Measurements from ENCODE around the gene ASIC5.
"Not testable (repeated sequence)": the region's sequence is repeated elsewhere in the genome, so short reads cannot be mapped to it uniquely, and the experiment has no call there.

Gene ASIC5

GRCh38 chr4:155906554-155907247 lies 40.6 kb upstream of the ASIC5 start:
- H3K4me3 ChIP-seq (ENCODE audit: insufficient read length, low read depth), result no peak overlapping the region
- no peak overlapping the region for H3K9ac ChIP-seq (ENCODE audit: insufficient read length, low read depth)
- TF ChIP-seq YY1 (IDR thresholded peaks at IDR 0.05; ENCODE audit: insufficient read depth, insufficient read length) (no peak), SUZ12 (IDR thresholded peaks at IDR 0.05; ENCODE audit: extremely low read depth, insufficient read depth, insufficient read length) (no peak), ZNF274 (IDR thresholded peaks at IDR 0.05; ENCODE audit: low read depth, low read length) (no peak)
- no peaks in the 10 kb centered on the region for H3K27me3 ChIP-seq (ENCODE audit: insufficient read depth, insufficient read length)
- no peaks in the 10 kb centered on the region for H3K9me3 ChIP-seq (ENCODE audit: insufficient read depth, low read length)
- no peaks in the 10 kb centered on the region for H3K4me1 ChIP-seq (ENCODE audit: insufficient read depth, insufficient read length)
- no peak for DNase-seq (ENCODE audit: low read depth, low spot score)
- no peaks in the 10 kb centered on the region for H3K36me3 ChIP-seq (ENCODE audit: insufficient read depth, insufficient read length, low read length)

- no peak overlapping the region for H3K4me3 ChIP-seq (ENCODE audit: insufficient read length, low read depth)
- H3K27me3 ChIP-seq (ENCODE audit: insufficient read depth, insufficient read length), result no peaks in the 10 kb centered on the region
- H3K4me1 ChIP-seq (ENCODE audit: insufficient read depth, insufficient read length), result no peaks in the 10 kb centered on the region
- H3K9ac ChIP-seq (ENCODE audit: insufficient read length, low read depth), result no peak overlapping the region
- H3K9me3 ChIP-seq (ENCODE audit: insufficient read depth, low read length), result no peaks in the 10 kb centered on the region
- H3K36me3 ChIP-seq (ENCODE audit: insufficient read depth, insufficient read length, low read length), result no peaks in the 10 kb centered on the region
- no peak for DNase-seq (ENCODE audit: low read depth, low spot score)
- TF ChIP-seq ZNF274 (IDR thresholded peaks at IDR 0.05; ENCODE audit: low read depth, low read length), result no peak
Observed at GRCh38 chr4:155904331-155904730, 38.3 kb upstream of the ASIC5 start.

GRCh38 chr4:155903453-155903852 lies 37.4 kb upstream of the ASIC5 start, which contains the start of gene TDO2:
Gene TDO2, plus strand, starts transcription at chr4:155903696. Its CDS starts 63 bp downstream, at chr4:155903759.
- Histone ChIP-seq H3K9ac (ENCODE audit: insufficient read length, low read depth) (no peak within 1 kb of the TSS), H3K4me3 (ENCODE audit: insufficient read length, low read depth) (no peak within 1 kb of the TSS), H3K27me3 (ENCODE audit: insufficient read depth, insufficient read length) (no peaks in the 10 kb centered on the region), H3K36me3 (ENCODE audit: insufficient read depth, insufficient read length, low read length) (no peaks in the 10 kb centered on the region), H3K9me3 (ENCODE audit: insufficient read depth, low read length) (no peaks in the 10 kb centered on the region), H3K4me1 (ENCODE audit: insufficient read depth, insufficient read length) (no peaks in the 10 kb centered on the region)
- TF ChIP-seq SUZ12 (IDR thresholded peaks at IDR 0.05; ENCODE audit: extremely low read depth, insufficient read depth, insufficient read length) (no peak), ZNF274 (IDR thresholded peaks at IDR 0.05; ENCODE audit: low read depth, low read length) (no peak), YY1 (IDR thresholded peaks at IDR 0.05; ENCODE audit: insufficient read depth, insufficient read length) (no peak)
- DNase-seq (ENCODE audit: low read depth, low spot score), result no peak

- no peaks in the 10 kb centered on the region for H3K36me3 ChIP-seq (ENCODE audit: insufficient read depth, insufficient read length, low read length)
- no peaks in the 10 kb centered on the region for H3K9me3 ChIP-seq (ENCODE audit: insufficient read depth, low read length)
- DNase-seq (ENCODE audit: low read depth, low spot score), result no peak
- H3K4me1 ChIP-seq (ENCODE audit: insufficient read depth, insufficient read length), result no peaks in the 10 kb centered on the region
- no peaks in the 10 kb centered on the region for H3K27me3 ChIP-seq (ENCODE audit: insufficient read depth, insufficient read length)
- H3K4me3 ChIP-seq (ENCODE audit: insufficient read length, low read depth), result no peak overlapping the region
- H3K9ac ChIP-seq (ENCODE audit: insufficient read length, low read depth), result no peak overlapping the region
- TF ChIP-seq ZNF274 (IDR thresholded peaks at IDR 0.05; ENCODE audit: low read depth, low read length), result no peak
- no peak for TF ChIP-seq YY1 (IDR thresholded peaks at IDR 0.05; ENCODE audit: insufficient read depth, insufficient read length)
- no peak for TF ChIP-seq SUZ12 (IDR thresholded peaks at IDR 0.05; ENCODE audit: extremely low read depth, insufficient read depth, insufficient read length)
Observed at GRCh38 chr4:155901013-155901412, 34.9 kb upstream of the ASIC5 start.

DNA sequence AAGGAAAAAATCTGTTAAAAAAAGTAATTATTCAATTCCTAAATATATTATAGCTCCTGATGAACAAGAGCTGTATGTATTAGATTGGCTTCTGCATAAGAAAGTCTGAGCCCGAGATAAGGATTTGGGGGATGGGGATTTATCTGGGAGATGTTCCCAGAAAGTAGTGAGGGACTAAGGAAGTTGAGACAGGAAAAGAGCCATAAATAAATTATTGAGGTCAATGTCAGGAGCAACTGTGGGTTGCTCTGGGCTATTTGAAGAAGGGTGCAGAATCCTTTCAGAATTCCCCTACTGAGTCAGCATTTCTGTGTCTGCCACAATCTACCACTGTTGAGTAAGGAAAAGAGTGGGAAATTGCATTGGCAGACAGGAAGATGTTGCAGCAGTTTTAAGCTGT lies 34.3 kb upstream of the ASIC5 start:
- TF ChIP-seq SUZ12 (IDR thresholded peaks at IDR 0.05; ENCODE audit: extremely low read depth, insufficient read depth, insufficient read length) (no peak), YY1 (IDR thresholded peaks at IDR 0.05; ENCODE audit: insufficient read depth, insufficient read length) (no peak), ZNF274 (IDR thresholded peaks at IDR 0.05; ENCODE audit: low read depth, low read length) (no peak)

GRCh38 chr4:155899891-155900290 lies 33.8 kb upstream of the ASIC5 start:
- no peak overlapping the region for H3K9ac ChIP-seq (ENCODE audit: insufficient read length, low read depth)
- no peaks in the 10 kb centered on the region for H3K9me3 ChIP-seq (ENCODE audit: insufficient read depth, low read length)
- no peak overlapping the region for H3K4me3 ChIP-seq (ENCODE audit: insufficient read length, low read depth)
- TF ChIP-seq YY1 (IDR thresholded peaks at IDR 0.05; ENCODE audit: insufficient read depth, insufficient read length), result no peak
- TF ChIP-seq SUZ12 (IDR thresholded peaks at IDR 0.05; ENCODE audit: extremely low read depth, insufficient read depth, insufficient read length), result no peak
- no peak for TF ChIP-seq ZNF274 (IDR thresholded peaks at IDR 0.05; ENCODE audit: low read depth, low read length)
- DNase-seq (ENCODE audit: low read depth, low spot score), result no peak
- no peaks in the 10 kb centered on the region for H3K36me3 ChIP-seq (ENCODE audit: insufficient read depth, insufficient read length, low read length)
- H3K4me1 ChIP-seq (ENCODE audit: insufficient read depth, insufficient read length), result no peaks in the 10 kb centered on the region
- H3K27me3 ChIP-seq (ENCODE audit: insufficient read depth, insufficient read length), result no peaks in the 10 kb centered on the region

More for the DNA sequence above, 34.3 kb upstream of the ASIC5 start:
- Histone ChIP-seq H3K27me3 (ENCODE audit: insufficient read depth, insufficient read length) (no peaks in the 10 kb centered on the region), H3K36me3 (ENCODE audit: insufficient read depth, insufficient read length, low read length) (no peaks in the 10 kb centered on the region), H3K4me3 (ENCODE audit: insufficient read length, low read depth) (no peak overlapping the region), H3K4me1 (ENCODE audit: insufficient read depth, insufficient read length) (no peaks in the 10 kb centered on the region), H3K9ac (ENCODE audit: insufficient read length, low read depth) (no peak overlapping the region), H3K9me3 (ENCODE audit: insufficient read depth, low read length) (no peaks in the 10 kb centered on the region)
- DNase-seq (ENCODE audit: low read depth, low spot score), result peak; percentile 3

GRCh38 chr4:155898371-155898770 lies 32.3 kb upstream of the ASIC5 start:
- H3K36me3 ChIP-seq (ENCODE audit: insufficient read depth, insufficient read length, low read length); H3K9me3 ChIP-seq (ENCODE audit: insufficient read depth, low read length); H3K27me3 ChIP-seq (ENCODE audit: insufficient read depth, insufficient read length); H3K4me1 ChIP-seq (ENCODE audit: insufficient read depth, insufficient read length); DNase-seq (ENCODE audit: low read depth, low spot score); H3K9ac ChIP-seq (ENCODE audit: insufficient read length, low read depth); H3K4me3 ChIP-seq (ENCODE audit: insufficient read length, low read depth): not testable (repeated sequence)
